ENCODE results near the gene KLHDC10.
"Not testable (repeated sequence)": the region's sequence is repeated elsewhere in the genome, so short reads cannot be mapped to it uniquely, and the experiment has no call there.

Gene KLHDC10

DNA sequence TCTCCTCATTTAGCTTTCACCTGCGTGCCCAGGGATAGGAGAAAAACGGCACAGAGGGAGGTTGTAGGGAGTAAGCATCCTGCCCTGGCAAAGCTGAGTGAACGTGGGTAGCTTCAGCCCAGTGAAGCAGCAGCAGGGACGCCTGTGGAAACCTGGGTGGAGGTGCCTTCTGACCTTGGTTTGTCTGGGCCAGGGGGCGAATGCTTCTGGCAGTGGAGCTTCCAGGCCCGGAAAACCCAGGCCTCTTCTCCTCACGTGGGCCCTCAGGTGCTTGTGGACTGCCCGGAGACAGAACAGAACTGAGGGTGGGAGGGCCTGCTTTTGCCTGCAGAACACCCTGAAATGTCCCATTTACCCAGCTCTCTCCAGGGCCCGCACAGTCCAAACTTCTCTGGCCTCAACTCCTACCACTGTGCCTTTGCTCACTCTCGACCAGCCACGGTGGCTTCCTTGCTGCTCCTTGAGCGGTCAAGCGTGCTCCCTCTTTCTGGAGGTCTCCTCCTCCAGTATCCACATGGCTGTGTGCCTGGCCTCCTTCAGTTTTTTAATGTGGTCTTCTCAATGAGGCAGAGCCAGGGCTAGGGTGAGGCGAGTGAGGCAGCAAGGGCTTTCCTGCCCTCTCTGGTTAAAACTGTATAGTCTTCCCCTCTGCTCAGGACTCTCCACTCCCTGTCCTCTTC, 72.5 kb downstream of the KLHDC10 start:
- DNase-seq, result no peak

GRCh38 chr7:130143334-130143732, 73.0 kb downstream of the KLHDC10 start:
- DNase-seq, result no peak

- no peak for DNase-seq
Measured at GRCh38 chr7:130143986-130144311, 73.6 kb downstream of the KLHDC10 start.

- no peak for DNase-seq
Measured at GRCh38 chr7:130144312-130145171, 74.2 kb downstream of the KLHDC10 start.

DNA sequence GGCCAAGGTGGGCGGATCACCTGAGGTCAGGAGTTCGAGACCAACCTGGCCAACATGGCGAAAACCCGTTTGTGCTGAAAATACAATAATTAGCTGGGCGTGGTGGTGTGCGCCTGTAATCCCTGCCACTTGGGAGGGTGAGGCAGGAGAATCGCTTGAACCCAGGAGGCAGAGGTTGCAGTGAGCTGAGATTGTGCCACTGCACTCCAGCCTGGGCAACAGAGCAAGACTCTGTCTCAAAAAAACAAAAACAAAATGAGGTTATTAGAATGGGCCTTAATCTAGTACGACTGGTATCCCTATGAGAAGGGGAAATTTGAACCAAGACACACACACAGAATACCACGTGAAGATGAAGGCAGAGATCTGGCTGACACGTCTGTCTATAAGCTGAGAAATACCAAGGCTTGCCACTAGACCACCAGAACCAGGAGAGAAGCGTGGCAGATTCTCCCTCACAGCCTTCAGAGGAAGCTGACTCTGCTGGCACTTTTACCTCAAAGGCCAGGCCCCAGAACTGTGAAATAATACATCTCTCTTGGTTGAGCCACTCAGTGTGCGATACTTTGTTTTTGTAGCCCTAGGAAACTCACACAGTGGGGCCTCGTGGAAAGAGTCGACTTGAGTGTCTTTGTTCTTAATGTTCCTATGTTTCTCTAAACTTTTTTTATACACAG, 75.2 kb downstream of the KLHDC10 start:
- DNase-seq, result no peak

DNA sequence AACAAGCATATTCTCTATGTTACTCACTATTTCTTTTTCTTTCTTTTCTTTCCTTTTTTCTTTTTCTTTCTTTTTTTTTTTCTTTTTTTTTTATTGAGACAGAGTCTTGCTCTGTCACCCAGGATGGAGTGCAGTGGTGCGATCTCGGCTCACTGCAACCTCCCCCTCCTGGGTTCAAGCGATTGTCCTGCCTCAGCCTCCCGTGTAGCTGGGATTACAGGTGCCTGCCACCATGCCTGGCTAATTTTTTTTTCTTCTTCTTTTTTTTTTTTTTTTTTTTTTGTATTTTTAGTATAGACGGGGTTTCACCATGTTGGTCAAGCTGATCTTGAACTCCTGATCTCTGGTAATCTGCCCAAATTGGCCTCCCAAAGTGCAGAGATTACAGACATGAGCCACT, 75.8 kb downstream of the KLHDC10 start:
- DNase-seq, result not testable (repeated sequence)

DNA sequence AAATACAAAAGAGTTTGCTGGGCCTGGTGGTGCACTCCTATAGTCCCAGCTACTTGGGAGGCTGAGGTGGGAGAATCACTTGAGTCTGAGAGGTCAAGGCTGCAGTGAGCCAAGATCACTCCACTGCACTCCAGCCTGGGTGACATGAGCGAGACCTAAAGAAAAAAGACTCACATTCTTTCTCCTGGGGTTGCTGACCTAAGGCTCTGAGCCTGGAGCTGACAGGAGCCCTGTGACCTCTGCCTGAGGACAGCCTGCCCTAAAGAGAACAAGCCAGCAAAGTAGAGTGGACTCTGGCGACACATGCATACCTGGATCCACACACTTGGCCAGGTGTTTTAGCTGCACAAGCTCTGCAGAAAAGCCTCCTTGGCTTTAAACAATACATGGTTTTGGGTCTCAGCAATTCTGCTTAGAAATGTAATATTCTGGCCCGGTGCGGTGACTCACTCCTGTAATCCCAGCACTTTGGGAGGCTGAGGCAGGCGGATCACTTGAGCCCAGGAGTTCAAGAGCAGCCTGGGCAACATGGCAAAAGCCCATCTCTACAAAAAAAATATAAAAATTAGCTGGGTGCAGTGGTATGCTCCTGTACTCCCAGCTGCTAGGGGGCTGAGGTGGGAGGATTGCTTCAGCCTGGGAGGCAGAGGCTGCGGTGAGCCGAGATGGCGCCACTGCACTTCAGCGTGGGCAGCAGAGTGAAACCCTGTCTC, 76.5 kb downstream of the KLHDC10 start:
- DNase-seq, result no peak

DNA sequence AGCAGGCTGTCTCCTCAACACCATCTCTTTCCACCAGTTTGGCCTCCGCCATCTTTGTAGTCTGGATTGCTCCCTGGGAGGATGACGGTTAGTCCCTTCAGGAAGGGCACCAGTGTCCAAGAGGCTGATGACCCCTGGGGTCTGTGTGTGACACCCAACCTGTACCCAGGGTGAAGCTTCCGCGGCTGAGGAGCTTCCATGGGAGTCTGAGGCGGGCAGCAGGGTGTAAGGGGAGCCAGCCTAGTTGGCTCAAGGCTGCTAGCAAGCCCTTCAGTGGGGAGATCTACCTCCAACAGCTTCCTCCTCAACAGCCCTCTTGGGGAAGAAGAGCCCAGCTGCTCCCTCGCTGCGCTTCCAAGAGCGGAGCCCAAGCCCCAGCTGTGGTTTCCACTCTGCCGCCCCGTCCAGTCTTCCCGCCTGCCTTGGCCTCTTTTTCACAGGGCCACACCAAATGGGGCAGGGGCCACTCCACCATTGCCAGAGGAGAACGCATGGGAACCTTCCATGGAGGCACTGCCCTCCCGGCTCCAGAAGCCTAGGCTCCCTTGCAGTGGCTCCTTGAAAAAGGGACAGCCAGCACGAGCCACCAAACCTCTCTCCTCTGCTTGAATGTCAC, 77.5 kb downstream of the KLHDC10 start:
- DNase-seq, result no peak

- no peak for DNase-seq
Measured at GRCh38 chr7:130148561-130148960, 78.2 kb downstream of the KLHDC10 start.

GRCh38 chr7:130149281-130150139, 79.2 kb downstream of the KLHDC10 start:
- DNase-seq, result peak; percentile 82

DNA sequence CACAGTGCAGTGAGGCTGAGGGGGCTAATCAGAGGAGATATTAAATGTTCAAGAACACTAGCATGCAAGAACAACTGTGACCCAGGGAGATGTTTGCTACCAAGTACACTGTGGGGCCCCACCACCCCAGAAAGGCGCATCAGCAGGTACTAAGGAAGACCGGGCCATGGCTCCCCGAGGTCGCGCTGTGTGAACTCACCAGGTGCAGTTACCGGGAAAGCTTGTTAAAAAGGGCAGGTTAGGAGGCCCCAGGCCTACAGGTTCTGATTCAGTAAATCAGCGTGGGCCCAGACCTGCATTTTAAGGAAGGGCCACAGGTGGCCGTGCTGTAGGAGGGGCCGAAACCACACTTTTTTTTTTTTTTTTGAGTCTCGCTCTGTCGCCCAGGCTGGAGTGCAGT, 80.3 kb downstream of the KLHDC10 start:
- DNase-seq, result no peak

DNA sequence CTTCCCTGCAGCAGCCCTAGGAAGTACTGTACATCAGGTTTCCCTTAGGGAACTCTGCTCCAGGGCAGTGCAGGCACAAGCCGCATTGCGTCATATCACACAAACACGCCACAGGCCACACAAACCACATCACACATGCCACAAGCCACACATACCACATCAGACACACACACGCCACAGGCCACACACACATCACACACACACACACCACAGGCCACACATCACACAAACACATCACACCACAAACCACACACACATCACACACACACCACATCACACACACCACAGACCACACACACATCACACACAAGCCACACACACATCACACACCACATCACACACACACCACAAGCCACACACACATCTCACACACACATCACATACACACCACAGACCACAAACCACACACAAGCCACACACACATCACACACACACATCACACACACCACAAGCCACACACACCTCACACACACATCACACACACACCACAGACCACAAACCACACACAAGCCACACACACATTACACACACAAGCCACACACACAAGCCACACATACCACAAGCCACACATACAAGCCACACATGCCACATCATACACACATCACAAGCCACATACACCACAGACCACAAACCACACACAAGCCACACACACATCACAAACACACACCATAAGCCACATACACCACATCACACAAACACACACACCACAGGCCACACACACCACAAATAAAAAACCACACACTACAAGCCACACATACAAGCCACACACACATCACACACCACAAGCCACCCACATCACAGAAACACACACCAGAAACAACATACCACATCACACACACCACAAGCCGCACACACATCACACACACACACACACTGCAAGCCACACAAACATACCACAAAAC, 81.5 kb downstream of the KLHDC10 start:
- no peak for DNase-seq

DNA sequence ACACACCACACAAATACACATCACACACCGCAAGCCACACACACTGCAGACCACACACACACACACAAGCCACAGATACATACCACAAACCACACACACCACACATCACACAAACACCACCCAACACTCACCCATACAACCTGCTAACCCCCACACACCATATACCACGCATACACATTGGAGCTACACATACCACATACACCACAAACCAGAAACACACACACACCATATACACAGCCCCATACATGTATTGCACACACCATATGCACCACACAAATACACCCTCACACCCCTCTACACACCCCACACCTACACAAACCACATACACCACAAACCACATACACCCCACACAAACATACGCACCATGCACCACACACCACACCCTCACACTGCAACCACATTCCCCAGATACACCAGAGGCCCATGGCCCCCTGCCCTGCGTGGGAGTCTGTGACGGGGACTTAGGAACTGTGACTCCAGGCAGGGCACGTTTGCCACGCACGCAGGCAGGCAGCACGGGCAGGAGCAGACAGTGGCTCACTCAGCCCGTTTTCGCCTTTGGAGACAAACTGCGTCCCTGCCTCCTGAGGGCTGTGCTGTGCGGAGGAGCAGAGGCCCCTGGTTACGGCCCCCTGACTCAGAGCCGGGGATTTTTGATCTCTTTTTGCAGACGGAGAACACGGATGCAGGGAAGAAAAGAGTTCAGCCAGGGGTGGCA, 82.3 kb downstream of the KLHDC10 start:
- no peak for DNase-seq

GRCh38 chr7:130153211-130153908, 83.0 kb downstream of the KLHDC10 start:
- DNase-seq, result no peak

DNA sequence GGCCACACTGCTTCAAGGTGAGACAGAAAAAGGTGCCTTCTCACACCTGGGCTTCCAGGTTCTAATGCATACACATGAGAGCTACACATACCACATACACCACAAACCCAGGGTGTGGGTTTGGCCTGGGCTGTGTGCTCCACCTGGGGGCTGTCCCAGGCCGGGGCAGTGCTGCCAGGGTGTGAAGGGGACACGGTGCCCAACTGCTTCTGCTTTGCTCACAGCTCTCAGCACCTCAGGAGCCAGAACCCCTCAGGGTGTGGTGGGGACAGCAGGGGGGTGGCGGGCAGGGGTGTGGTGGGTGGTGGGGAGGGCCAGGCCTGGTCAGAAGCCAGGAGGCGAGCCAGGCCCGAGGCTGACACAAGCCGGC, 83.8 kb downstream of the KLHDC10 start:
- DNase-seq, result no peak

DNA sequence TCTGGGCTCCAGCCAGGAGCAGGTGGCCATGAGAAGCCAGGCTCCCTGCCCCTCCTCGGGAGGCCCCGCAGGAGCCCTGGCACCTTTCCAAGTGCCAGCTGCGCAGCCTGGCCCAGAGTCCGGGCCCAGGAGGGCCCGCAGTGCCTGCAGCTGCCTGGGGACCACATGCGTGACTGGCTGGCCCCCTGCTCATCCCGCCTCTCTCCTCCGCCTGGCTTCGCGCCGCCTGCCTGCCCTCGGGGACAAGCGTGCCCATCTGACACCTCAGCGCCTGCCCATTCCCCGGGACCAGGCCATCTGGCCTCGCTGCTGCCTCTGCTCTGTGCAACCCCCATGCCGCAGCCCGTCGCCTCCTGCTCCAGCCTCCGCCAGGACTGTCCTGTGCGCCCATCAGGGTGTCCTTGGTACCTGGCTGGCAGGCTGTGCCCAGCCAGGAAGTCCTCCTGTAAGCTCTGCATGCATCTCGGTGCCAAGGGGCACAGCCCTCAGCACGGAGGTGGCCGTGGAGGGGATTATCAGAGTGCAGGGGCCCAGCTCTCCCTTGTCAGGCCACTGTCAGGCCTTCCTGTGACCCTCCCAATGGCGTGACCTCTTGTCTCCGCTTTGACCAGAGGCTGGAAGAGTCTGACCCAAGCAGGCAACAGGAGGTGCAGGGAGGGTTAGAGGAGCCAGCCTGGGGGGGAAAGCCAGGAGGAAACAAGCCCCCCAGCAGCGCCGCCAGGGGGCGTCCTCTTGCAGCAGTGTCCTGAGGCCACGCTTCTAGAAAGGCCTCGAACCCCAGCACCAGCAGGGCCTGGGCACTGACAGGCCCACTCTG, 84.4 kb downstream of the KLHDC10 start:
- DNase-seq, result peak; percentile 96

GRCh38 chr7:130156140-130156539, 85.8 kb downstream of the KLHDC10 start:
- no peak for DNase-seq

GRCh38 chr7:130157700-130158099, 87.4 kb downstream of the KLHDC10 start:
- no peak for DNase-seq

DNA sequence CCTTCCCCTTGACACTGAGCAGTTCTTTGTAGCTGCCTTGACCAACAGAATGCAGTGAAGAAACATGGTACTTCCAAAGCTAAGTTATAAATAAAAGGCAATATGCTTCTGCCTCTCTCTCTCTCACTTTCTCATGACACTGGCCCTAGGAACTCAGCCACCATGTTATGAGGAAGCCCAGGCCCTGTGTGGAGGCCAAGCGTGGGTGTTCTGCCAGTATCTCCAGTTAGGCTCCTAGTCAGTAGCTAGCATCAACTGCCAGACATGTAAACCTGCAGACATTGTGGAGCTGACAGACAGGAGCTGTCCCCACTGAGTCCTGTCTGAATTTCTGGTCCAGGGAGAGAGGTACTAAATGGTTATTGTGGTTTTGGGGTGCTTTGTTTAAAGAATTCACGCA, 89.7 kb downstream of the KLHDC10 start:
- DNase-seq, result no peak

Measured in NCI-H1092 treated with DMSO at 0.1 percent for 48 hours (cell line).